MM.1S (cell line): Measurements from ENCODE around the gene CRP.

Experiments used
- DNase-seq: peaks from one replicate; pipeline ENCODE4 v3.0.0-alpha.2; 2015
- H2AFZ ChIP-seq: fragments of 300-600 bp; sonication (generic); 2 replicates; pipeline ENCODE4 v1.6.0; 2016; ENCODE audit warnings: antibody characterized with exemption, low read length
- H3F3A ChIP-seq: fragments of 300-600 bp; sonication (generic); 2 replicates; pipeline ENCODE4 v1.6.1; 2016; ENCODE audit warnings: mild to moderate bottlenecking, antibody characterized with exemption, low read length, moderate library complexity, mixed read lengths; ENCODE audit not compliant: insufficient read depth
- H3K27ac ChIP-seq: fragments of 300-600 bp; sonication (generic); 2 replicates; pipeline ENCODE4 v1.5.1; 2016; ENCODE audit warnings: mild to moderate bottlenecking, low read length
- H3K27me3 ChIP-seq: fragments of 300-600 bp; sonication (generic); replicated peaks from 2 replicates; pipeline ENCODE4 v1.6.0; 2016; ENCODE audit warnings: low read length; ENCODE audit not compliant: insufficient read depth
- H3K36me3 ChIP-seq: fragments of 300-600 bp; sonication (generic); replicated peaks from 2 replicates; pipeline ENCODE4 v1.6.1; 2016; ENCODE audit warnings: mild to moderate bottlenecking, low read length, mixed read lengths; ENCODE audit not compliant: insufficient read depth
- H3K4me1 ChIP-seq: fragments of 300-600 bp; sonication (generic); 2 replicates; pipeline ENCODE4 v1.6.1; 2016; ENCODE audit warnings: low read length, mixed read lengths
- H3K4me2 ChIP-seq: fragments of 300-600 bp; sonication (generic); 2 replicates; pipeline ENCODE4 v1.6.0; 2016; ENCODE audit warnings: low read depth, low read length
- H3K4me3 ChIP-seq: fragments of 300-600 bp; sonication (generic); 2 replicates; pipeline ENCODE4 v1.5.1; 2016; ENCODE audit warnings: low read length, mixed read lengths
- H3K79me2 ChIP-seq: fragments of 300-600 bp; sonication (generic); 2 replicates; pipeline ENCODE4 v1.6.1; 2016; ENCODE audit warnings: mixed run types, low read length, mixed read lengths
- H3K9ac ChIP-seq: fragments of 300-600 bp; sonication (generic); 2 replicates; pipeline ENCODE4 v1.6.1; 2016; ENCODE audit warnings: low read length, mixed read lengths
- H3K9me2 ChIP-seq: fragments of 300-600 bp; sonication (generic); replicated peaks from 2 replicates; pipeline ENCODE4 v1.6.1; 2016; ENCODE audit warnings: mild to moderate bottlenecking, low read length, mixed read lengths; ENCODE audit not compliant: insufficient read depth
- H3K9me3 ChIP-seq: fragments of 300-600 bp; sonication (generic); replicated peaks from 2 replicates; pipeline ENCODE4 v1.6.1; 2016; ENCODE audit warnings: mild to moderate bottlenecking, low read length, mixed read lengths; ENCODE audit not compliant: insufficient read depth
- H4K20me1 ChIP-seq: fragments of 300-600 bp; sonication (generic); 2 replicates; pipeline ENCODE4 v1.6.1; 2016; ENCODE audit warnings: mild to moderate bottlenecking, low read length, moderate library complexity, mixed read lengths; ENCODE audit not compliant: insufficient read depth
- EZH2 ChIP-seq: fragments of 300-600 bp; sonication (generic); optimal IDR thresholded peaks from 2 replicates; pipeline ENCODE3; 2017; ENCODE audit warnings: low read depth, mild to moderate bottlenecking, antibody characterized with exemption, low read length, mixed read lengths
- EZH2phosphoT487 ChIP-seq: fragments of 300-600 bp; sonication (generic); IDR thresholded peaks from 2 replicates; pipeline ENCODE4 v1.6.1; 2018; ENCODE audit warnings: antibody characterized with exemption, low read length
- TF ChIP-seq, protein P1 (sequence below): fragments of 300-600 bp; sonication (generic); IDR thresholded peaks from 2 replicates; pipeline ENCODE4 v1.5.1; 2016; ENCODE audit warnings: antibody characterized with exemption, low read length, mixed read lengths

Gene CRP

DNA sequence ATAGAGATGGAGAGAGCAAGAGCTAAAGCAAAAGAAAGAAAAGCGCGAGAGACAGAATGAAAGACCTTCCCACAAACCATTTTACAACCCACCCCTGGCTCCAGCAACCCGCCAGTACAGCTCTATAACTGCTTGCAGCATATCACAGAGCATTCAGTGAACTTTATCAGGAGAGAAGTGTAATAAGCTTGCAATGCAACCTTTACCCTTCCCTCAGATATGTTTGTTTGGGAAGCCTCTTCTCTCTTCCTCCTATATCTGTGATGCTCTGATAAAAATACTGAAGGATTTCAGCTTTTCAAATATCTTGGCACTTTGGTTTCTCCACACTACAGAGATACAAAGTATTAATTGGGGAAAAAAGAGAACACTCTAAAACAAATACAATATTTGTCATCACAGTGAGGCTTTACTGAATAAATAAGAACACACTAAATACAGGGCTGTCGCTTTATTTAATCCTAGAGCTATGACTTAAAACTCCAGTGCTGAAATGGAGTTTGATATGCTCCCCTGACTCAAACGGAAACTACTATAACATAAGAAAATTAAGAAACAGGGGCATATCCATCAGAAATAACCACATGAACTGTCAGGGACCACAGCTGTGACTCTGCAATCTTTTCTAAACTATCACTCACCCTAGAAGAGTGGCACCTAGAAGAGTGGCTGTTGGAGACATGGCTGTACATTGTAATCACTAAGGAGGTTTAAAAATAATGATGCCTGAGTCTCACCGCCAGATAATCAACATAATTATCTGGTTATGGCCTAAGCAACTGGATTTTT, 6.7 kb downstream of the CRP start:
- DNase-seq: no peak
- no peak overlapping the region for H3K4me2 ChIP-seq
- H3K27me3 ChIP-seq: no peaks in the 10 kb centered on the region
- no peak for TF ChIP-seq EZH2
- TF ChIP-seq, protein P1, sequence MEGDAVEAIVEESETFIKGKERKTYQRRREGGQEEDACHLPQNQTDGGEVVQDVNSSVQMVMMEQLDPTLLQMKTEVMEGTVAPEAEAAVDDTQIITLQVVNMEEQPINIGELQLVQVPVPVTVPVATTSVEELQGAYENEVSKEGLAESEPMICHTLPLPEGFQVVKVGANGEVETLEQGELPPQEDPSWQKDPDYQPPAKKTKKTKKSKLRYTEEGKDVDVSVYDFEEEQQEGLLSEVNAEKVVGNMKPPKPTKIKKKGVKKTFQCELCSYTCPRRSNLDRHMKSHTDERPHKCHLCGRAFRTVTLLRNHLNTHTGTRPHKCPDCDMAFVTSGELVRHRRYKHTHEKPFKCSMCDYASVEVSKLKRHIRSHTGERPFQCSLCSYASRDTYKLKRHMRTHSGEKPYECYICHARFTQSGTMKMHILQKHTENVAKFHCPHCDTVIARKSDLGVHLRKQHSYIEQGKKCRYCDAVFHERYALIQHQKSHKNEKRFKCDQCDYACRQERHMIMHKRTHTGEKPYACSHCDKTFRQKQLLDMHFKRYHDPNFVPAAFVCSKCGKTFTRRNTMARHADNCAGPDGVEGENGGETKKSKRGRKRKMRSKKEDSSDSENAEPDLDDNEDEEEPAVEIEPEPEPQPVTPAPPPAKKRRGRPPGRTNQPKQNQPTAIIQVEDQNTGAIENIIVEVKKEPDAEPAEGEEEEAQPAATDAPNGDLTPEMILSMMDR: no peak
- no peak for TF ChIP-seq EZH2phosphoT487
- no peaks in the 10 kb centered on the region for H3K79me2 ChIP-seq
- H3F3A ChIP-seq: no peaks in the 10 kb centered on the region
- no peaks in the 10 kb centered on the region for H3K9me2 ChIP-seq
- H3K9me3 ChIP-seq: no peaks in the 10 kb centered on the region
- no peak overlapping the region for H3K9ac ChIP-seq
- no peaks in the 10 kb centered on the region for H4K20me1 ChIP-seq
- no peak overlapping the region for H2AFZ ChIP-seq
- no peaks in the 10 kb centered on the region for H3K36me3 ChIP-seq
- no peak overlapping the region for H3K27ac ChIP-seq
- no peaks in the 10 kb centered on the region for H3K4me1 ChIP-seq
- H3K4me3 ChIP-seq: no peak overlapping the region

DNA sequence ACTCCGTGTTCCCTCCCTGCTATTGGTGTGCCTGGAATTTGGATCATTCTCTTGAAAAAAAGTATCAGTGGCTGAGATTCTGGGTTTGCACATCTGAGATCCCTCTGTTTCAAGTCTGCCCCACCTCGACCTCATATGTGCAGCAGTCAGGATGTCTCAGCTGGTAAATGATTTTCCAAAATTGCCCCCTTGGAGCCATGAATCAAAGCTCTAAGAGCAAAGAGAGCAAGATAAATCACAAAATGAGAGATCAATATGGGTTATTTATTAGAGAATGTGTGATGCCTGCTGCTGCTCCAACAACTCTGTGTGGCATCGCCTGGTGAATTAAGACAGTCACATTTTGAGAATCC, 8.5 kb downstream of the CRP start:
- Histone ChIP-seq H3K4me1 (no peaks in the 10 kb centered on the region), H3K4me2 (no peak overlapping the region), H3K9me2 (no peaks in the 10 kb centered on the region)

DNA sequence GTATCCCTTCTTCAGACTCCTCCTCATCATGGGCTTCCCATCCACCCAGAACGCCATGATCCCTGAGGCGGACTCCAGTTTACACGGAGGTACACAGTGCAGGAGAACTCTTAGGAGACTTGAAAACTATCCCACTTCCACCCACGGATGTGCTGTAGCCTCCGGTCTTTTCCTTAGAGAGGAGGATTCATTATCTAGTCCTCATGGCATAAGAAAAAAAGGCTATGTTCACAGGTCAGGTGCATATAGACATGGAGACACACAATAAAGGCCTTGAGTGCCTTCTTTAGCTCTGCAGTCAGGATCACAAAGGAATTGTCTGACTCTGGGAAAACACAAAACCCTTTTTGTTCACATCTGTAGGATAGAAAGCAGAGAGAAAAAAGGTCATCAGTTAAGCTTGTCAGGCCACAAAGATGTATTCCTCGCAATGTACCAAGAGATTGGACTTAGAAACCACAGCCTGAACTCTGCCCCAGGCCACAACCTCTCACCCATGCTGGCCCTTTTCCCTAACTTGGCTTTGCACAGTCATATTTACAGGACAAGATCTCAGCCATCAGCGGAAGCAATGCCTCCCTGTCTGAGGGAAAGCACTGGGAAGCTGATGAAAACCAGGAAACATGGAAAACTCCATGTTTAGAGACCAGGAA, 9.0 kb downstream of the CRP start:
- Histone ChIP-seq H3K4me1 (no peaks in the 10 kb centered on the region), H3K9ac (no peak overlapping the region), H3K4me3 (no peak overlapping the region), H3K79me2 (no peaks in the 10 kb centered on the region), H4K20me1 (no peaks in the 10 kb centered on the region), H3K9me3 (no peaks in the 10 kb centered on the region), H2AFZ (no peak overlapping the region), H3K36me3 (no peaks in the 10 kb centered on the region), H3K9me2 (no peaks in the 10 kb centered on the region), H3K4me2 (no peak overlapping the region), H3K27ac (no peak overlapping the region), H3F3A (no peaks in the 10 kb centered on the region), H3K27me3 (no peaks in the 10 kb centered on the region)
- TF ChIP-seq, protein P1: no peak
- no peak for TF ChIP-seq EZH2phosphoT487
- TF ChIP-seq EZH2: no peak
- DNase-seq: no peak

More for the DNA sequence above, 8.5 kb downstream of the CRP start:
- Histone ChIP-seq H3K36me3 (no peaks in the 10 kb centered on the region), H3K79me2 (no peaks in the 10 kb centered on the region), H3K4me3 (no peak overlapping the region), H3K9ac (no peak overlapping the region), H3K9me3 (no peaks in the 10 kb centered on the region), H3K27me3 (no peaks in the 10 kb centered on the region), H3F3A (no peaks in the 10 kb centered on the region), H3K27ac (no peak overlapping the region), H2AFZ (no peak overlapping the region), H4K20me1 (no peaks in the 10 kb centered on the region)
- TF ChIP-seq EZH2phosphoT487 (no peak), EZH2 (no peak)
- TF ChIP-seq, protein P1: no peak
- no peak for DNase-seq
